Effector memory CD8-positive, alpha-beta T cell (primary cell): ENCODE measurements around the gene NFKBIZ.

ENCODE experiments used
- ATAC-seq: fragments of 150-1000 bp; cut with Tn5 transposase; replicated peaks from 2 replicates; pipeline ENCODE4 v1.10.0; 2021; ENCODE audit warnings: mild to moderate bottlenecking, moderate library complexity
- DNase-seq, 3 experiments: peaks; one replicate each; pipeline ENCODE4 v3.0.0; 2021
- H3K27ac Mint-ChIP-seq, 2 donors: one replicate each; pipeline ENCODE4 v1.8.0; 2022; ENCODE audit warnings: mild to moderate bottlenecking in 2 of 2, mixed read lengths in 2 of 2, moderate library complexity in 2 of 2
- H3K27me3 Mint-ChIP-seq, 2 donors: one replicate each; pipeline ENCODE4 v1.8.0; 2022; ENCODE audit warnings: mixed read lengths in 2 of 2
- H3K36me3 Mint-ChIP-seq: one replicate; pipeline ENCODE4 v1.8.0; 2022; ENCODE audit warnings: mild to moderate bottlenecking, moderate library complexity, mixed read lengths; ENCODE audit not compliant: insufficient read depth
- H3K4me1 Mint-ChIP-seq, 2 donors: one replicate each; pipeline ENCODE4 v1.8.0; 2022; ENCODE audit warnings: low read depth in 2 of 2, mixed read lengths in 2 of 2
- H3K4me3 Mint-ChIP-seq, 2 donors: one replicate each; pipeline ENCODE4 v1.8.0; 2022; ENCODE audit warnings: mild to moderate bottlenecking in 2 of 2, mixed read lengths in 2 of 2, moderate library complexity in 2 of 2
- H3K9me3 Mint-ChIP-seq, 2 donors: one replicate each; pipeline ENCODE4 v1.8.0; 2022; ENCODE audit warnings: mixed read lengths in 2 of 2
- total RNA-seq, 9 experiments: gene quantifications; one replicate each; lab custom pipeline; 2026; lab: John Stamatoyannopoulos, UW

NFKBIZ gene
- total RNA-seq = 64.7 to 1,289 (median 111) reads per million in 9 experiments

- peaks cover 31 to 33% of the 10 kb centered on the region in 2 donors for H3K4me1 Mint-ChIP-seq
- peak within 1 kb of the TSS; percentile 87 to 98 for H3K4me3 Mint-ChIP-seq
- no peaks in the 10 kb centered on the region for H3K27me3 Mint-ChIP-seq
- peak; percentile 76 for ATAC-seq
- H3K36me3 Mint-ChIP-seq = peaks cover 52% of the 10 kb centered on the region
- no peaks in the 10 kb centered on the region for H3K9me3 Mint-ChIP-seq
- peak; percentile 88 to 90 (median 88) for DNase-seq
- peak within 1 kb of the TSS; percentile 99 to 100 for H3K27ac Mint-ChIP-seq
Measured at GRCh38 chr3:101848754-101849713, at the start of gene NFKBIZ. NFKBIZ (plus strand) TSS chr3:101849514; CDS start chr3:101849629, 115 bp downstream.

- Mint-ChIP-seq H3K4me1 (peaks cover 7 to 12% of the 10 kb centered on the region in 2 donors), H3K27me3 (no peaks in the 10 kb centered on the region), H3K36me3 (peaks cover 31% of the 10 kb centered on the region), H3K4me3 (no peak overlapping the region), H3K27ac (peak overlapping the region; percentile 36 to 44), H3K9me3 (no peaks in the 10 kb centered on the region)
- no peak for DNase-seq
- ATAC-seq = no peak
Measured at GRCh38 chr3:101801174-101801573, 48.1 kb upstream of the NFKBIZ start.

- DNase-seq (no peak), ATAC-seq (no peak)
- Mint-ChIP-seq H3K4me3 (no peak overlapping the region), H3K36me3 (peaks cover 32% of the 10 kb centered on the region), H3K9me3 (no peaks in the 10 kb centered on the region), H3K4me1 (peaks cover 7 to 12% of the 10 kb centered on the region in 2 donors), H3K27me3 (no peaks in the 10 kb centered on the region), H3K27ac (peak overlapping the region; percentile 44 to 70)
Measured at GRCh38 chr3:101802179-101802578, 47.1 kb upstream of the NFKBIZ start.

GRCh38 chr3:101803173-101803782 is 46.0 kb upstream of the NFKBIZ start:
- H3K27ac Mint-ChIP-seq = peak overlapping the region; percentile 70 to 88
- H3K4me1 Mint-ChIP-seq = peaks cover 7 to 12% of the 10 kb centered on the region in 2 donors
- peaks cover 36% of the 10 kb centered on the region for H3K36me3 Mint-ChIP-seq
- ATAC-seq (peak; percentile 100), DNase-seq (peak; percentile 55 to 61 (median 58))
- H3K4me3 Mint-ChIP-seq = peak overlapping the region; percentile 31 to 55
- no peaks in the 10 kb centered on the region for H3K9me3 Mint-ChIP-seq
- no peaks in the 10 kb centered on the region for H3K27me3 Mint-ChIP-seq

- H3K27me3 Mint-ChIP-seq = no peaks in the 10 kb centered on the region
Measured at GRCh38 chr3:101803939-101804338, 45.4 kb upstream of the NFKBIZ start.

GRCh38 chr3:101806491-101806890 is 42.8 kb upstream of the NFKBIZ start:
- no peak overlapping the region for H3K27ac Mint-ChIP-seq
- H3K4me1 Mint-ChIP-seq = peaks cover 15 to 26% of the 10 kb centered on the region in 2 donors
- H3K9me3 Mint-ChIP-seq = no peaks in the 10 kb centered on the region
- no peak overlapping the region for H3K4me3 Mint-ChIP-seq
- no peak for DNase-seq
- H3K27me3 Mint-ChIP-seq = no peaks in the 10 kb centered on the region
- ATAC-seq = no peak
- peaks cover 29% of the 10 kb centered on the region for H3K36me3 Mint-ChIP-seq

More at GRCh38 chr3:101803939-101804338, 45.4 kb upstream of the NFKBIZ start:
- DNase-seq (no peak), ATAC-seq (no peak)
- Mint-ChIP-seq H3K27ac (peak overlapping the region; percentile 70 to 88), H3K4me1 (peaks cover 7 to 14% of the 10 kb centered on the region in 2 donors), H3K9me3 (no peaks in the 10 kb centered on the region), H3K4me3 (peak overlapping the region; percentile 31 to 55), H3K36me3 (peaks cover 36% of the 10 kb centered on the region)

- Mint-ChIP-seq H3K9me3 (no peaks in the 10 kb centered on the region), H3K36me3 (peaks cover 20% of the 10 kb centered on the region), H3K4me1 (peaks cover 15 to 26% of the 10 kb centered on the region in 2 donors), H3K27me3 (no peaks in the 10 kb centered on the region), H3K27ac (no peak overlapping the region), H3K4me3 (no peak overlapping the region)
- ATAC-seq (no peak), DNase-seq (no peak)
Measured at GRCh38 chr3:101807888-101808287, 41.4 kb upstream of the NFKBIZ start.

- peaks cover 15% of the 10 kb centered on the region for H3K36me3 Mint-ChIP-seq
Measured at GRCh38 chr3:101809178-101810021, 39.9 kb upstream of the NFKBIZ start.

GRCh38 chr3:101810022-101810418 is 39.3 kb upstream of the NFKBIZ start:
- no peaks in the 10 kb centered on the region for H3K27me3 Mint-ChIP-seq
- no peaks in the 10 kb centered on the region for H3K9me3 Mint-ChIP-seq
- H3K4me1 Mint-ChIP-seq = peaks cover 11 to 22% of the 10 kb centered on the region in 2 donors
- peaks cover 15% of the 10 kb centered on the region for H3K36me3 Mint-ChIP-seq
- DNase-seq (no peak), ATAC-seq (peak; percentile 18)
- H3K4me3 Mint-ChIP-seq = no peak overlapping the region
- peak overlapping the region; percentile 46 to 52 for H3K27ac Mint-ChIP-seq

More at GRCh38 chr3:101809178-101810021, 39.9 kb upstream of the NFKBIZ start:
- H3K4me3 Mint-ChIP-seq = no peak overlapping the region
- no peaks in the 10 kb centered on the region for H3K27me3 Mint-ChIP-seq
- H3K4me1 Mint-ChIP-seq = peaks cover 11 to 22% of the 10 kb centered on the region in 2 donors
- ATAC-seq = peak; percentile 73
- H3K27ac Mint-ChIP-seq = peak overlapping the region; percentile 46 to 52
- DNase-seq = peak; percentile 37 to 38 (median 37)
- H3K9me3 Mint-ChIP-seq = no peaks in the 10 kb centered on the region

GRCh38 chr3:101811875-101812274 is 37.4 kb upstream of the NFKBIZ start:
- H3K4me3 Mint-ChIP-seq = no peak overlapping the region
- DNase-seq (no peak), ATAC-seq (no peak)
- no peaks in the 10 kb centered on the region for H3K27me3 Mint-ChIP-seq
- peaks cover 12% of the 10 kb centered on the region for H3K36me3 Mint-ChIP-seq
- H3K27ac Mint-ChIP-seq = no peak overlapping the region
- H3K9me3 Mint-ChIP-seq = no peaks in the 10 kb centered on the region
- H3K4me1 Mint-ChIP-seq = peaks cover 13 to 22% of the 10 kb centered on the region in 2 donors

GRCh38 chr3:101812895-101813294 is 36.4 kb upstream of the NFKBIZ start:
- H3K27ac Mint-ChIP-seq = no peak overlapping the region
- DNase-seq = no peak

GRCh38 chr3:101813817-101814440 is 35.4 kb upstream of the NFKBIZ start:
- no peaks in the 10 kb centered on the region for H3K27me3 Mint-ChIP-seq
- peaks cover 8% of the 10 kb centered on the region for H3K36me3 Mint-ChIP-seq
- H3K4me3 Mint-ChIP-seq = no peak overlapping the region
- DNase-seq = no peak
- H3K4me1 Mint-ChIP-seq = peaks cover 11 to 20% of the 10 kb centered on the region in 2 donors
- peak; percentile 30 for ATAC-seq
- H3K9me3 Mint-ChIP-seq = no peaks in the 10 kb centered on the region
- H3K27ac Mint-ChIP-seq = no peak overlapping the region

More at GRCh38 chr3:101812895-101813294, 36.4 kb upstream of the NFKBIZ start:
- Mint-ChIP-seq H3K27me3 (no peaks in the 10 kb centered on the region), H3K9me3 (no peaks in the 10 kb centered on the region), H3K4me1 (peaks cover 13 to 22% of the 10 kb centered on the region in 2 donors), H3K4me3 (no peak overlapping the region), H3K36me3 (peaks cover 8% of the 10 kb centered on the region)
- no peak for ATAC-seq
